HG03457 (cell line): ENCODE measurements around the gene KHDC3L.
A peak's percentile ranks its signal among the peaks of the same experiment; 100 is the strongest.
"Not testable (repeated sequence)": the region's sequence is repeated elsewhere in the genome, so short reads cannot be mapped to it uniquely, and the experiment has no call there.

Experiments used
- ATAC-seq: cut with Tn5 transposase; IDR thresholded peaks from one replicate; pipeline ENCODE4 v1.9.1; 2021; ENCODE audit warnings: moderate number of reproducible peaks; ENCODE audit not compliant: unreplicated experiment

KHDC3L gene

DNA sequence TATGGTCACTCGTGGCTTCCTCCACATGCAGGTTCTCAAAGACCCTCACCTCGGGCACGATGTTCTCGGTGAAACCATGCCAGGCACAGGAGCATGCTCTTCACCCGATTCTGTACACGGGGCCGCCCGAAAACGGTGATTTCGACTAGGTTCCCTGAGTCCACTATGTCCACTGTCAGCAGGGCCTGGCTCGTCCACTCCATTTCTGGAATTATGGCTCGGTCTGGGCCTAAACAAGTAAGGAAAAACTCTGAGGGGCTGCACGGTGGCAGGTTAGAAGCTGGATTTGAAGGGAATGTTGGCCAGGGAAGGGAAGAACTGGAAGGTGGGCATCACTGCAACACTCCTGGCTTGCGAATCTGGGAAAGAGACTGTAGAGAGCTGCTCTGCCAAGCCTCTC is 6.7 kb downstream of the KHDC3L start:
- ATAC-seq = no peak

DNA sequence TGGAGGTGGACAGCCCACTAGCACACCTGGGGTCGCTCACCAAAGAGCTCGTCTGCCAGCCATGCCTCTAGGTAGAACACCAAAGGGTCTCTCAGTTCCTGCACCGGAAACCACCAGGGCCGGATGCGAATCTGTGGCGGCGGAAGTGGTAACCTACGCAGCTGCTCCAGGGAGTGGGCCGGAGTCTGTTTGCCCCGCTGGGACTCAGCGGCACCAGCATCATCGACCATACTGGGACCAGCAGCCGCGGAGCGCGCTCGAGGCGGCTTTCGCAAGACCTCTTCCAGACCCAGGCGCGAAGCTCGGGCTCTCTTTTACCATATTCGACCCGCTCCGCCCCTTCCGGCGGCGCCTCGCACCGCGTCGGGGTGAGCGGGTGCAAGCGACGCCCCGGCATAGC is 7.1 kb downstream of the KHDC3L start, which contains the start of gene OOEP:
TSS of gene OOEP (minus strand) at position 335 of the 400 bp plus-strand sequence. CDS start at position 230, 105 bp downstream.
- ATAC-seq = no peak

DNA sequence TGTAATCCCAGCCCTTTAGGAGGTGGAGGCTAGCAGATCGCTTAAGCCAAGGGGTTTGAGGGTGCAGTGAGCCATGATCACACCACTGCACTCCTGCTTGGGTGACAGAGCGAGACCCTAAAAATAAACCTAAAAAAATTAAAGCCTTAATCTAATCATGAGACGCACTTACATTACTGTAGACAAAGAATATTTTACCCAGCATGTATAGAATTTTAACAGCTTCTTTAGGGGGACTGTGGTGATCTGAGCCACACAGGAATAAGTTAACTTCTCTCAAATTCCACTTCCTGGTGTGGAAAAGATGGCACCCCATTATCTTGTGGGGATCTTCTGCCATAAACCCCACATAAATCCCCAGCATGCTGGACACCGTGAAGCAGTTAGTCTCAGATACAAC is 9.5 kb downstream of the KHDC3L start:
- no peak for ATAC-seq

DNA sequence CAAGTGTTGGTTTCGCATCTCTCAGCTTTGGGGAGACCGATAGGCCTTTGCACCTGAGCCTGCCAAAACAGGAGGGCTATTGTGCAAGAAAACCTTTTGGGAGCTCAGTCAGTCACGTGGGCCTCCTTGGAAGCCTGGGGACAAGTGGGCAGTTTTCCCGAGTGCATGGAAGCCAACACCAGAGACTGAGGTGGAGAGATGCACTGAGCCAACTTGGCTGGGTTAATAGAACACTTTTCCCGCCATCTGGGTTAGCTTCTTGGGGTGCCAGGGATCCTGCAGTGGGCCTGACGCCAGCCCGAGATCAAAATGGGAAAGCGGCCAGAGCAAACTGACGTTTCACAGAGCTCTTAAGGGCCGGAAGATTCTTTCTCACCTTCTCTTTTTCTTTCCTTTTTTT is 10.1 kb downstream of the KHDC3L start:
- no peak for ATAC-seq

DNA sequence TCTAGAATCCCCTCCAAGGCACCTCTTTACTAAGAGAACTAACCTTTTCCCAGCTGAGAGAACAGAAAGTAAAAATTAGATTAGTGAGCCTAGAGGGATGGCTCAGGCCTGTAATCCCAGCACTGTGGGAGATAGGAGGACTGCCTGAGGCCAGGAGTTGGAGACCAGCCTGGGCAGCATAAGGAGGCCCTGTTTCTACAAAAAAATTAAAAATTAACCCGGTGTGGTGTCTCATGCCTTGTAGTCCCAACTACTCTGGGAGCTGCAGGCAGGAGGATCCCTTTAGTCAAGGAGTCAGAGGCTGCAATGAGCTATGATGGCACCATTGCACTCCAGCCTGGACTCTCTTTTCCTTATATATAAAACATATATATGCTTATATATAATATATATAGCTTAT is 12.8 kb downstream of the KHDC3L start:
- ATAC-seq = no peak

DNA sequence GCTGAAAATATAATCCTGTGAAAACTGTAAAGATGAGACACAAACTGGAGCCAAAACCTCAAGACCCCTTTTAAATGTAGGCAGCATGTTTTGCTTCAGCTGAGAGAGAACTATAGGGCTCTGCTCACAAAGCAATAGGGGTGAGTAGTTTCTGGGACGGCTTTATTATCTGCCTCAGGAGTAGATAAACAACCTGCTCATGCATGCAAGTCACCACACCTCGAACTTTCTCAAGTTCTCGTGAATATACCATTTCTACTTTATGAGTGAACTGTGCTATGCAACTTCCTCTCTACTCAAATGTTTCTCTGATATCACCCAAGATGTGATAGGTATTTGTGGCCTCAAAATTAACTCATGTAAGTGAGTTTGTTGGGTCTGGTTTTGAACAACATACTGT is 14.8 kb downstream of the KHDC3L start:
- no peak for ATAC-seq

DNA sequence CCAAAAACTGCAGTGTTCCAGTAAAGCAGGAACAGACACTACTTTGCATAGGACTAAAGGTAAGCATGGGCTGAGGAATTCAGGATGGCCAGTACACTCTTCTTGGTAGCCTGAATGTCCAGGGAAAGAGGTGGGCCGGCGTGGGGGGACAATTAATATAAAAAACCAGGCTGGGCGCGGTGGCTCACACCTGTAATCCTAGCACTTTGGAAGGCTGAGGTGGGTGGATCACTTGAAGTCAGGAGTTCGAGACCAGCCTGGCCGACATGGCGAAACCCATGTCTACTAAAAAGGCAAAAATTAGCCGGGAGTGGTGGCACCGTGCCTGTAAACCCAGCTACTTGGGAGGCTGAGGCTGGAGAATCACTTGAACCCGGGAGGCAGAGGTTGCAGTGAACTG is 19.1 kb downstream of the KHDC3L start:
- ATAC-seq = not testable (repeated sequence)

DNA sequence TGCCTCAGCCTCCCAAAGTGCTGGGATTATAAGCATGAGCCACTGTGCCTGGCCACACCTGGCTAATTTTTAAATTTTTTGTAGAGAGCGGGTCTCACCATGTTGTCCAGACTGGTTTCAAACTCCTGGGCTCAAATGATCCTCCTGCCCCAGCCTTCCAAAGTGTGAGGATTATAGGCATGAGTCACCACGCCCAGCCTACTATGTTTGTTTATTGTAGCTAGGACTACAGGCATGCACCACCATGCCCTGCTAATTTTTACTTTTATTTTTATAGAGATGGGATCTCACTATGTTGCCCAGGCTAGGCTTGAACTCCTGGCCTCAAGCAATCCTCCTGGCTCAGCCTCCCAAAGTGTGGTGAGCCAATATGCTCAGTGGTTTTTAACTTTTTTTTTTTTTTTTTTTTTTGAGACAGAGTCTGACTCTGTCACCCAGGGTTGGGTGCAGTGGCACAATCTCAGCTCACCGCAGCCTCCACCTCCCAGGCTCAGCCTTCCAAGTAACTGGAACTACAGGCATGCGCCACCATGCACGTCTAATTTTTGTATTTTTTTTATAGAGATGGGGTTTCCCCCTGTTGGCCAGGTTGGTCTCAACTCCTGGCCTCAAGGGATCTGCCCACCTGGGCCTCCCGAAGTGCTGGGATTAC is 20.1 kb downstream of the KHDC3L start:
- no peak for ATAC-seq

DNA sequence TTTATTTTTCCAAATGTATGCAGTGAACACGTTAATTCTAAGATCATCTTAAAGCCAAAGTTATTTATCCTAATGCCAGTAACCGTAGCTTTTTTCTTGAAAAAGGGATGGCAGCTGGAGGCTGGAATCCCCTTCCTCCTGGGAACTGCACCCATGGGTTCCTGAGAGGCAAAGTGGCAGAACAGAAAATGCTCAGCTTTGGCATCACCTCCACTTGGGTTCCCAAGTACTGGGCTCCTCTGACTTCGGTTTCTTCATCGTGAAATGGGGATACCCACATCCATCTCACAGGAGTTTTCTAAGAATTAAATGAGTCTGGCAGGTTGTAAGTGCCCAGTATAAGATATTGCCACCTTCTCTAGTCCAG is 26.0 kb downstream of the KHDC3L start:
- ATAC-seq = peak; percentile 11

DNA sequence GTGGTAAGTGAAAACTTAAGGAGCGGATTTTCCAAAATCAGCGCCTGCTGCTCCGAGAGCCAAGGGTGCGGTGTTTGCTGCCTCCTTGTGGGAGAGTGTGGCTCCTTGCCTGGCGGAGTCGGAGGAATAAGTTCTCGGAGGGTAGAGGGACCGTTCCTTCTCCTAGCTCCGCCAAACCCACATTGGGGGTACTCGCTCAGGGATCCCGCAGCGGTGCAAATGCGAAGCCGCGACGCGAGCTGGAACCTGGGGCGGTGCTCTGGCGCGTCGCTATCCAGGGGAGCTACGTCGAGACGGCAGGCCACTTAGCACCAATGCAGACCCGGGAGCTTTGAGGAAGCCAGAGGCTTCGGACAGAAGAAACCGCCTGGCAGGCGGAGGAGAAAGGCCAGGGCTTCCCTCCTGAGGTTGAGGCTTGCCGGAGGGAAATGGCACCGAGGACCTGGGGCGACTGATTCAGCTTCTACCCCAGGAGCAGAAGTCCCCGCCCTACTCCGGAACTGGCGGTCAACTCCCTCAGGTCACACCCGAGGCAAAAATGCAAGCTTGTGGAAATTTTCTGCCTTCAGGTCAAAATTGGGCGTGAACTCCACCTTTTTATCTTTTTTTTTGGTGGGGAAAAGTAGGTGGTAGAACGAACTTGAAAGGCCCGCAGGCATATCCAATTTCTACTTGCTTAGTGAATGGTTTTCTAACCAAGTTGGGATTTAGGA is 26.5 kb downstream of the KHDC3L start:
- peak; percentile 72 for ATAC-seq

DNA sequence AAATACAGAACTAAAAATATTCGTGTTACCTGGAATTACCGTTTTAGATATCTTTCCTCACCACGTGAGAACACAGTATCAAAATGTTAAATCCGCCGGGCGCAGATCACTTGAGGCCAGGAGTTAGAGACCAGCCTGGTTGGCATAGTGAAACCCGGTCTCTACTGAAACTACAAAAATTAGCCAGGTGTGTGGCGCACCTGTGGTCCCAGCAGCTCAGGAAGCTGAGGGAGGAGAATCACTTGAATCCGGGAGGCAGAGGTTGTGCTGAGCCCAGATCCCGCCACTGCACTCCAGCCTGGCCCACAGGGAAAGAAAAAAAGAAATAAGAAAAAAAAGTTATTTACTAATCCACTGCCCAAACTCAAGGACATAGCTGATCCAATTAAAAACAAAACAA is 27.4 kb downstream of the KHDC3L start:
- no peak for ATAC-seq

DNA sequence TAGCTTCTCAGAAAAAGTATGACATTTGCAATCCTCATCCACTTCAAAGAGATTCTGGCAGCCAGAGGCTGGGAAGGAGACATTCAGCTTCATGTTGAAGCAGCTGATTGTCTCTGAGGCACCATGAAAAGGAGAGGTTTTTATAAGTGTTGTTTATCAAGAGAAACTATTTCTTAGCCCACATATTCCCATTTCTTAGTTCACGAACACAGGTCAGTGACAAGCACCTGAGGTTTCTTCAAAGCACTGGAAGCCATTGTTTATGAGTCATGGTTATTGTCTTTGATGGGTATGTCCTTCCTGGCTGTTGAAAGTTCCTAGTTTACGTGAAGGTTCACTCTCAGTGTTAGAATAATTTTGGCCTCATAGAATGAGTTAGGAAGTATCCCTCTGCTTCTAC is 29.2 kb downstream of the KHDC3L start:
- no peak for ATAC-seq

DNA sequence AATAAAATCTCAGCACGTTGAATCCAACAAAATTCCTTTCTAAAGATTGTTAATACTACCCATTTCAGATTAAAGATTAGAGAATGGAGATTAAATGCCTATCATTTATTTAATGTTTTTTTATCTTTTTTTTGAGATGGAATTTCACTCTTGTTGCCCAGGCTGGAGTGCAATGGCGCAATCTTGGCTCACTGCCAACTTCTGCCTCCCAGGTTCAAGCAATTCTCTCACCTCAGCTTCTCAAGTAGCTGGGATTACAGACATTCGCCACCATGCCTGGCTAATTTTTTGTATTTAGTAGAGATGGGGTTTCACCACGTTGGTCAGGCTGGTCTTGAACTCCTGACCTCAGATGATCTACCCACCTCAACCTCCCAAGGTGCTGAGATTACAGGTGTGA is 29.7 kb downstream of the KHDC3L start:
- ATAC-seq = not testable (repeated sequence)

DNA sequence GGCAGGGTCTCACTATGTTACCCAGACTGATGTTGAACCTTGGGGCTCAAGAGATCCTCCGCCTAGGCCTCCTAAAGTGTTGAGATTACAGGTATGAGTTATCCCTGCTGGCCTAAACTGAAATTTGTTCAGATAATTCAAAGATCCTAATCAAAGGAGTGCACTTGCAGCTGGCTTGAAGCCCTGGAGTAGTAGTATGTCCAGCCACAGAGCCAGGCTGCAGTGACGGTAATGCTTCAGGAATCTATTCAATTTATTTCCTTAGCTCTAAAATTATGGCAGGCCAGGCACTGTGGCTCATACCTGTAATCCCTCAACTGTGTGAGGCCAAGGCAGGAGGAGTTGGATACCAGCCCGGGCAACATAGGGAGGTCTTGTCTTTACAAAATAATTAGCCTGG is 30.8 kb downstream of the KHDC3L start:
- no peak for ATAC-seq

DNA sequence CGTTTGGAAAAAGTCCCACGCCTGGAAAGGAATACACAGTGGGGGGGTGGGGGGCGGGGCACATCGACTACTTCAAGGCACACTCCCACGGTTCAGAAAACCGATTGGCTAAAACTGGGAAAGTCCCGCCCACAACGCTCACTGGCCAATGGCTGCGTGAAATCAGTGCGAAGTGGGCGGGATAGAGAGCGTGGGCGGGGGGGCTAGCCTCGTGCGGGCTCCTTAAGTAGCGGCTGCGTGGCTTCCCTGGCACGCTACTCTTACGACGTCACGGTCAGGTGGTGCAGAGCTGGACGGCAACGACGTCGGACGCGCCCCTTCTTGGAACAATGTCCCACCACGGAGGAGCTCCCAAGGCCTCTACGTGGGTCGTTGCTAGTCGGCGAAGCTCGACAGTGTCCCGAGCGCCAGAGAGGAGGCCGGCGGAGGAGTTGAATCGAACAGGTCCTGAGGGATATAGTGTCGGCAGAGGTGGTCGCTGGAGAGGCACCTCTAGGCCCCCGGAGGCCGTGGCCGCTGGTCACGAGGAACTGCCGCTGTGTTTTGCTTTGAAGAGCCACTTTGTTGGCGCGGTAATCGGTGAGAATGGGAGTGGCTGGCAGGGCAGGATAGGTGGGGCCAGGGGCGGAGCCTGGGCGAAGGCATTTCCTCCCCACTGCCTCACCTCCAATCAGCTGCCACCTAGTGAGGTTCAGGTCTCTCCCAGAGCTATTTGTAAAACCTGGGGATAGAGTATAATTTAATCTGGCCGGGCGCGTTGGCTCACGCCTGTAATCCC is 32.3 kb downstream of the KHDC3L start, which contains the start of gene DDX43:
TSS of gene DDX43 (plus strand) at position 252 of the 778 bp plus-strand sequence. CDS start at position 330, 78 bp downstream.
- ATAC-seq = no peak

DNA sequence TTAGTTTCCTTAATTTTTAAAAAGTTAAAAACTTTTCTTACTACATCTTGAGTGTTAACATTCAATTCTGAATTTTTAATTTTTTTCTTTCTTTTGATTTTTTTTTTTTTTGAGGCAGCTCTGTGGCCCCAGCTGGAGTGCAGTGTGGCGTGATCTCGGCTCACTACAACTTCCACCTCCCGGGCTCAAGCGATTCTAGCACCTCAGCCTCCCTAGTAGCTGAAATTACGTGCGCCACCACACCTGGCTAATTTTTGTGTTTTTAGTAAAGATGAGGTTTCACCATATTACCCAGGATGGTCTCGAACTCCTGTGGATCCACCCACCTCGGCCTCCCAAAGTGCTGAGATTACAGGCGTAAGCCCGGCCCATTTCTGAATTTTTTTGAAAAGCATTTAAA is 33.4 kb downstream of the KHDC3L start:
- ATAC-seq = no peak

DNA sequence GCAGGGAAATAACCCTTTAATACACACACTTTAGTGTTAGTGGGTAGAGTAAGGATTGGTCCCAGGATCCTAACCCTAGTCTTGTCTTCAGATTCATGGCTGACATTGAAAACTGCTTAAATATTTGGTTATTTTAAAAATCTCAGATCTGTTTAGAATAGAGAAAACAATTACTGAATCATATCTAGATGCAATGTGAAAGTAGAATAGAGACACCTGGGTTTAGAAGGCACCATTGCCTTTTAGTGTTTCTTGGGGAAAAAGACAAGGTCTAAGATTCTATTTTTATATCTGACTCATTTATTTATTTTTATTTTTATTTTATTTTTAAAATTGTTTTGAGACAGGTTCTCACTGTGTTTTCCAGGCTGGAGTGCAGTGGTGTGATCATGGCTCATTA is 38.2 kb downstream of the KHDC3L start:
- ATAC-seq = no peak

DNA sequence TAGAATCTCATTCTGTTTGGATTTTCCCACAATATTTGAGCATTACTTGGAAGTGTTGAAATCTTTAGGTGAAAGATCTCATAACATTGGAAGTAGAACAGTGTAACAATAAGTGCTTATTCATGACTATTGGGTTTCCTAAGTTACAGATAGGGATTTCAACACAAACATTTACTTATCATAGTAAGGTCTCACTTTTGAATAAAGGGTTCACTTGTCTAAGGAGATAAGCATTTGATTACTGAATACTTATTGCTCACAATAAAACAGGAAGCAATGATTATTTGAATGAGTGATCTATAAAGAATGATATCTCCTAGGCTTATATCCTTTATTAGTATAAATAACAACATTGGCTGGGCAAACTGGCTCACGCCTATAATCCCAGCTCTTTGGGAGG is 46.9 kb downstream of the KHDC3L start:
- ATAC-seq = no peak

DNA sequence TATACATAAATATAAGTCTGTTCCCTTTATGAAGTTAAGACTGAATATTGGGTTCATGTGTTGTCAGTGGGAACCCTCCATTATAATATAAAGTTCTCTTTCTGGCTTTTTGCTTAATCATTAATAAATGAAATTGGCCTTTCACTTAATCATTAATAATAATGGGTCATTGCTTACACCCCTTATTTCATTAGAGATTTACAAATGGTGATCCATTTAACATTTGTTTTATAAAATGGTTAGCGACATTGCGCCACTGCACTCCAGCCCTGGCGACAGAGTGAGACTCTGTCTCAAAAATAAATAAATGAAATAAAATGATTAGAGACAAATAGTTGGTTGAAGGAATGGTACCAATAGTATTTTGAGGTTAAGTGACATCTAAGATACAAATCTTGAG is 50.6 kb downstream of the KHDC3L start:
- no peak for ATAC-seq
